ENCODE results near the gene TENT5C.

The TENT5C gene

DNA sequence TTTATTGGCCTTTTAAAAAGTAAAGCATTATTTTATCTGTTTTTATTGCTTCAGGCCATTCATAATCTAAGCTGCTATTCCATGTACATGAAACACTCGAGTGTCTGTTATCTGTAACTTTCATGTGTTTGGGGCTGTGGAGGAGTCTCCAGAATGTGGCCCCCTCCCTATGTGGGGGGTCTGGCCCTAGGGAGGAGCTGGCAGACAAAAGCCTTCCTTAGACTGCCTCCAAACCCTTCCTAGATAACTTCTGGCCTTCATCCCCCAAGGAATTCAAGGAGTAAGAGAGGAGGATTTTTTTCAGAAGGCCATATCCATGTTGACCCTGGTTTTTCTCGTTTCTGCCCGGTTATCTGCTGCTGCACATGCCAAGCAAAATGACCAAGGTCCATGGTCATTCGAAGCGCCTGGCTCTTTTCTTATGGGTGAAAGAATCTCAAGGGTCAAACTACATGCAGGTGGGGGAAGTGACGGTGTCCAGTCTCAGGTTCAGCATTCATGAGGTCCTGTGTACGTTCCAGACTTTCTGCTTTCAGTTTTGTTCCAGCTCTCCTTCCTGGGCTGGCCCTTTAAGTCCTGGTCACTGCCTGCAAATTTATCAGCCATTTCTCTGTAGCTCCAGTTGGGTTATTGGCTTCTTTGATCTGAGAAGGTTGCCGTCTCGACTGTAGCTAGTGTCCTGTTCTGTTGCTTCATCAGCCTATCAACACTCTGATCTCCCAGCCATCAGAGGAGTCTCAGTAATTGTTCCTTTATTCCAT lies 8.3 kb downstream of the TENT5C start:
- TF ChIP-seq CTCF (IDR thresholded peaks at IDR 0.05; ENCODE audit: control extremely low read depth, extremely low read depth, low read depth, missing control alignments): no peak
- ChIA-PET POLR2A (no interaction called here), CTCF (no interaction called here)
- no peak for DNase-seq (ENCODE audit: extremely low spot score)

DNA sequence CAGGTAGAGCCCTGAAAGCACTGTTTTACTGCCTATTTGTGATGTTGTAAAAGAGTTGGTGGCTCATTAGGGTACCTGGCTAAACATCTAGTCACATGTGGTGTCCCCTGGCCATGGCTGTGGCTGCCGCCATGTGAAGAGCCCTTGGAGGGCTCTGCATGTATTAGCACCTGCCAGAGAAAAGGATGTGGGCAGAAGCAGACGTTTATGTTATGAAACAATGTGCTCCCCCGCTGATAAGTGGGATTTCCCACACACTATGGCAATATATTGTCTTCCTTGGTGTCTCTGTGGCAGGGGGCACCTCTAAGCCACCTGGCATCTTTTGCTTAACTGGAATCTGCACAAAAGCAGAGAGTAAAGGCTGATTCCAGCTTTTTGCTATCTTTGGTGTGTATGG lies 9.6 kb downstream of the TENT5C start:
- POLR2A ChIA-PET: no interaction called here

GRCh38 chr1:117616356-117616755 lies 10.5 kb downstream of the TENT5C start:
- no peak for DNase-seq (ENCODE audit: extremely low spot score)
- no peak for TF ChIP-seq CTCF (IDR thresholded peaks at IDR 0.05; ENCODE audit: control extremely low read depth, extremely low read depth, low read depth, missing control alignments)
- ChIA-PET POLR2A (interaction anchor here (0.6 kb wide), 1 partner anchor 91 kb away, joined by 3 read pairs; no protein-coding TSS in a partner anchor), CTCF (no interaction called here)

More for the DNA sequence above, 9.6 kb downstream of the TENT5C start:
- CTCF ChIA-PET: no interaction called here
- DNase-seq (ENCODE audit: extremely low spot score): no peak
- no peak for TF ChIP-seq CTCF (IDR thresholded peaks at IDR 0.05; ENCODE audit: control extremely low read depth, extremely low read depth, low read depth, missing control alignments)

DNA sequence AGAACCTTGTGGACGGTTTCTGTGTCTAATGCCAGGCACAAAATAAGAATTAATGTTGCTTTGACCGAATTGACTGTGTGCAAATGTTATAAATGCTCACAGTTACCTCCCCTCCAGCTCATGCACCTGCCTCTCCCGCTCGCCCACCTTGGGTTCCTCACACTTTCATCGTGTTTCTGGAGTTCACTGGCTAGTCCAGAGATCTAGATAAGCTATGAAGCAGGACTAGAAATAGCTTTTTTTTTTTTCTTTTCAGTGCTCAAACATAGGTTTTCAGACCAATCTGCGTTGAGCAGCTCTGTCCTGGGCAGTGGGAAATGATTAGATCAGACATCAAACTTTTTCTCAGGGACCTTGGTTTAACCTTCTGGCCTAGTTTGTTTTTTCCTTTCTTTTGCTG lies 11.1 kb downstream of the TENT5C start:
- no peak for DNase-seq (ENCODE audit: extremely low spot score)
- ChIA-PET POLR2A (interaction anchor here (0.6 kb wide), 1 partner anchor 92 kb away, joined by 3 read pairs; no protein-coding TSS in a partner anchor), CTCF (no interaction called here)
- TF ChIP-seq CTCF (IDR thresholded peaks at IDR 0.05; ENCODE audit: control extremely low read depth, extremely low read depth, low read depth, missing control alignments): no peak

GRCh38 chr1:117618450-117619122 lies 12.7 kb downstream of the TENT5C start:
- ChIA-PET CTCF (interaction anchor here (0.9 to 1.7 kb wide), 4 partner anchors 9 to 135 kb away, joined by 3 to 4 read pairs (median 3); no protein-coding TSS in a partner anchor), POLR2A (no interaction called here)
- TF ChIP-seq CTCF (IDR thresholded peaks at IDR 0.05; ENCODE audit: control extremely low read depth, extremely low read depth, low read depth, missing control alignments): no peak
- no peak for DNase-seq (ENCODE audit: extremely low spot score)

DNA sequence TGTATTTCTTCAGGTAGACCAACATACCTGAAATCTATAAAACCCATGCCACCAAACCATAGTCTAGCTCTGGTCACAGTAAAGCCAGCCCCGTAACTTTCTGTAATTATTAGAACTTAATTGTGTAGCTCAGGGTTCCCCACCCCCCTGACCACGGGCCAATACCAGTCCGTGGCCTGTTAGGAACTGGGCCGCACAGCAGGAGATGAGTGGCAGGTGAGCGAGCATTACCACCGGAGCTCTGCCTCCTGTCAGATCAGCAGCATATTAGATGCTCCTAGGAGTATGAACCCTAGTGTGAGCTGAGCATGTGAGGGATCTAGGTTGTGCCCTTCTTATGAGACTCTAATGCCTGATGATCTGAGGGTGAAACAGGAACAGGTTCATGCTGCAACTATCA lies 14.6 kb downstream of the TENT5C start:
- no peak for DNase-seq (ENCODE audit: extremely low spot score)
- no peak for TF ChIP-seq CTCF (IDR thresholded peaks at IDR 0.05; ENCODE audit: control extremely low read depth, extremely low read depth, low read depth, missing control alignments)
- ChIA-PET POLR2A (no interaction called here), CTCF (interaction anchor here (1.4 to 2.1 kb wide), 2 partner anchors 9 to 86 kb away, joined by 3 to 6 read pairs; no protein-coding TSS in a partner anchor)

Measured in GM10248 (cell line).